Measurements from ENCODE around the gene GP9. TPM values are rescaled to one million over a fixed set of nuclear protein-coding genes. Genes with fewer than 3 reads are reported as not detected.
A peak's percentile ranks its signal among the peaks of the same experiment; 100 is the strongest.

Gene GP9
- total and polyA plus RNA-seq, 9 of the 15 experiments (the other 6 are each of a cell fraction or from before 2014, with no cell fraction given): not detected

DNA sequence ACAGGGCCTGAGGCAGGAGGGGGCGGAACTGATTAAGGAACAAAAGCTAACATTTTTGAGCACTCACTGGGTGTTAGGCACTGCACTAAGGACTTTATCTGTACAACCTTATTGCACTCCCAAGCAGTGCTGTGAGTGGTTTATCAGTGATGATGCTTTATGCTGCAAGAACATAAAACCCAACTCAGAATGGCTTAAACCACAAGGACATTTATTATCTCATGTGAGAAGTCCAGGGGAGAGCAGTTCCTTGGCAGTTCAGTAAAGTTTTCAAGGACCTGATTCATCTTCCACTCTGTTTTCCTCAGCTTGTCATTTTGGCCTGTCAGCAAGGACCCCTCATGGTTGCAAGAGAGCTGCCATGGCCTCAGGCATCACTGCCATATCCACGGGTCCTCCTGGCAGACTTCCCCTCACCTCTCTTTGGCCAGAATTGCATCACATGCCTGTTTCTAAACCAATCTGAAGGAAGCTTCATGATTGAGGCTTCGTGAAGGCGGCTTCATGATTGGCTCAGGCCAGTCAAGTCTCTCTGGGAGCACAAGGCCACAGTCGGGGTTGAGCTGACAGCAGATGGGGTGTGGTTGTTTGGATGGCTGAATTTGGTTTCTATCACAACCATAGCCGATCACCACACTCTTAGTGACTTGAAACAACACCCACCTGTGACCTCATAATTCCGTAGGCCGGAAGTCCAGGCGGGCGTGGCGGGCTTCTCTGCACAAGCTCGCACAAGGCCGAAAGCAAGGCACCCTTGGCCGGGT, 43.7 kb upstream of the GP9 start (continued):
- TF ChIP-seq, protein P1, sequence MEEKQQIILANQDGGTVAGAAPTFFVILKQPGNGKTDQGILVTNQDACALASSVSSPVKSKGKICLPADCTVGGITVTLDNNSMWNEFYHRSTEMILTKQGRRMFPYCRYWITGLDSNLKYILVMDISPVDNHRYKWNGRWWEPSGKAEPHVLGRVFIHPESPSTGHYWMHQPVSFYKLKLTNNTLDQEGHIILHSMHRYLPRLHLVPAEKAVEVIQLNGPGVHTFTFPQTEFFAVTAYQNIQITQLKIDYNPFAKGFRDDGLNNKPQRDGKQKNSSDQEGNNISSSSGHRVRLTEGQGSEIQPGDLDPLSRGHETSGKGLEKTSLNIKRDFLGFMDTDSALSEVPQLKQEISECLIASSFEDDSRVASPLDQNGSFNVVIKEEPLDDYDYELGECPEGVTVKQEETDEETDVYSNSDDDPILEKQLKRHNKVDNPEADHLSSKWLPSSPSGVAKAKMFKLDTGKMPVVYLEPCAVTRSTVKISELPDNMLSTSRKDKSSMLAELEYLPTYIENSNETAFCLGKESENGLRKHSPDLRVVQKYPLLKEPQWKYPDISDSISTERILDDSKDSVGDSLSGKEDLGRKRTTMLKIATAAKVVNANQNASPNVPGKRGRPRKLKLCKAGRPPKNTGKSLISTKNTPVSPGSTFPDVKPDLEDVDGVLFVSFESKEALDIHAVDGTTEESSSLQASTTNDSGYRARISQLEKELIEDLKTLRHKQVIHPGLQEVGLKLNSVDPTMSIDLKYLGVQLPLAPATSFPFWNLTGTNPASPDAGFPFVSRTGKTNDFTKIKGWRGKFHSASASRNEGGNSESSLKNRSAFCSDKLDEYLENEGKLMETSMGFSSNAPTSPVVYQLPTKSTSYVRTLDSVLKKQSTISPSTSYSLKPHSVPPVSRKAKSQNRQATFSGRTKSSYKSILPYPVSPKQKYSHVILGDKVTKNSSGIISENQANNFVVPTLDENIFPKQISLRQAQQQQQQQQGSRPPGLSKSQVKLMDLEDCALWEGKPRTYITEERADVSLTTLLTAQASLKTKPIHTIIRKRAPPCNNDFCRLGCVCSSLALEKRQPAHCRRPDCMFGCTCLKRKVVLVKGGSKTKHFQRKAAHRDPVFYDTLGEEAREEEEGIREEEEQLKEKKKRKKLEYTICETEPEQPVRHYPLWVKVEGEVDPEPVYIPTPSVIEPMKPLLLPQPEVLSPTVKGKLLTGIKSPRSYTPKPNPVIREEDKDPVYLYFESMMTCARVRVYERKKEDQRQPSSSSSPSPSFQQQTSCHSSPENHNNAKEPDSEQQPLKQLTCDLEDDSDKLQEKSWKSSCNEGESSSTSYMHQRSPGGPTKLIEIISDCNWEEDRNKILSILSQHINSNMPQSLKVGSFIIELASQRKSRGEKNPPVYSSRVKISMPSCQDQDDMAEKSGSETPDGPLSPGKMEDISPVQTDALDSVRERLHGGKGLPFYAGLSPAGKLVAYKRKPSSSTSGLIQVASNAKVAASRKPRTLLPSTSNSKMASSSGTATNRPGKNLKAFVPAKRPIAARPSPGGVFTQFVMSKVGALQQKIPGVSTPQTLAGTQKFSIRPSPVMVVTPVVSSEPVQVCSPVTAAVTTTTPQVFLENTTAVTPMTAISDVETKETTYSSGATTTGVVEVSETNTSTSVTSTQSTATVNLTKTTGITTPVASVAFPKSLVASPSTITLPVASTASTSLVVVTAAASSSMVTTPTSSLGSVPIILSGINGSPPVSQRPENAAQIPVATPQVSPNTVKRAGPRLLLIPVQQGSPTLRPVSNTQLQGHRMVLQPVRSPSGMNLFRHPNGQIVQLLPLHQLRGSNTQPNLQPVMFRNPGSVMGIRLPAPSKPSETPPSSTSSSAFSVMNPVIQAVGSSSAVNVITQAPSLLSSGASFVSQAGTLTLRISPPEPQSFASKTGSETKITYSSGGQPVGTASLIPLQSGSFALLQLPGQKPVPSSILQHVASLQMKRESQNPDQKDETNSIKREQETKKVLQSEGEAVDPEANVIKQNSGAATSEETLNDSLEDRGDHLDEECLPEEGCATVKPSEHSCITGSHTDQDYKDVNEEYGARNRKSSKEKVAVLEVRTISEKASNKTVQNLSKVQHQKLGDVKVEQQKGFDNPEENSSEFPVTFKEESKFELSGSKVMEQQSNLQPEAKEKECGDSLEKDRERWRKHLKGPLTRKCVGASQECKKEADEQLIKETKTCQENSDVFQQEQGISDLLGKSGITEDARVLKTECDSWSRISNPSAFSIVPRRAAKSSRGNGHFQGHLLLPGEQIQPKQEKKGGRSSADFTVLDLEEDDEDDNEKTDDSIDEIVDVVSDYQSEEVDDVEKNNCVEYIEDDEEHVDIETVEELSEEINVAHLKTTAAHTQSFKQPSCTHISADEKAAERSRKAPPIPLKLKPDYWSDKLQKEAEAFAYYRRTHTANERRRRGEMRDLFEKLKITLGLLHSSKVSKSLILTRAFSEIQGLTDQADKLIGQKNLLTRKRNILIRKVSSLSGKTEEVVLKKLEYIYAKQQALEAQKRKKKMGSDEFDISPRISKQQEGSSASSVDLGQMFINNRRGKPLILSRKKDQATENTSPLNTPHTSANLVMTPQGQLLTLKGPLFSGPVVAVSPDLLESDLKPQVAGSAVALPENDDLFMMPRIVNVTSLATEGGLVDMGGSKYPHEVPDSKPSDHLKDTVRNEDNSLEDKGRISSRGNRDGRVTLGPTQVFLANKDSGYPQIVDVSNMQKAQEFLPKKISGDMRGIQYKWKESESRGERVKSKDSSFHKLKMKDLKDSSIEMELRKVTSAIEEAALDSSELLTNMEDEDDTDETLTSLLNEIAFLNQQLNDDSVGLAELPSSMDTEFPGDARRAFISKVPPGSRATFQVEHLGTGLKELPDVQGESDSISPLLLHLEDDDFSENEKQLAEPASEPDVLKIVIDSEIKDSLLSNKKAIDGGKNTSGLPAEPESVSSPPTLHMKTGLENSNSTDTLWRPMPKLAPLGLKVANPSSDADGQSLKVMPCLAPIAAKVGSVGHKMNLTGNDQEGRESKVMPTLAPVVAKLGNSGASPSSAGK (IDR thresholded peaks at IDR 0.05): peak; percentile 60; the same call in 1 of the 2 replicates
- TF ChIP-seq EP400 (IDR thresholded peaks at IDR 0.05) (no peak), FOXP1 (CRISPR knock-in tag; IDR thresholded peaks at IDR 0.05) (no peak), ZNF644 (tag; IDR thresholded peaks at IDR 0.05; ENCODE audit: low read depth) (no peak), RBM25 (IDR thresholded peaks at IDR 0.05; ENCODE audit: low read depth, low read length, severe bottlenecking) (peak; percentile 90), JUND (IDR thresholded peaks at IDR 0.05; ENCODE audit: borderline replicate concordance, low read depth, low read length) (peak; percentile 51; the same call in 1 of the 2 replicates), JUND (tag; IDR thresholded peaks at IDR 0.05; ENCODE audit: borderline replicate concordance, low read depth, low read length) (peak; percentile 40; the same call in 2 of the 3 replicates), TCF3 (CRISPR knock-in tag; IDR thresholded peaks at IDR 0.05) (peak; percentile 93), GABPB1 (CRISPR knock-in tag; IDR thresholded peaks at IDR 0.05) (peak; percentile 36; the same call in 1 of the 2 replicates), CBFA2T3 (IDR thresholded peaks at IDR 0.05) (peak; percentile 94), BCOR (IDR thresholded peaks at IDR 0.05) (peak; percentile 62; the same call in 1 of the 2 replicates), TRIM28 (IDR thresholded peaks at IDR 0.05) (no peak), MEIS2 (IDR thresholded peaks at IDR 0.05; ENCODE audit: partially characterized antibody) (peak; percentile 63)
- TF ChIP-seq, protein P2, sequence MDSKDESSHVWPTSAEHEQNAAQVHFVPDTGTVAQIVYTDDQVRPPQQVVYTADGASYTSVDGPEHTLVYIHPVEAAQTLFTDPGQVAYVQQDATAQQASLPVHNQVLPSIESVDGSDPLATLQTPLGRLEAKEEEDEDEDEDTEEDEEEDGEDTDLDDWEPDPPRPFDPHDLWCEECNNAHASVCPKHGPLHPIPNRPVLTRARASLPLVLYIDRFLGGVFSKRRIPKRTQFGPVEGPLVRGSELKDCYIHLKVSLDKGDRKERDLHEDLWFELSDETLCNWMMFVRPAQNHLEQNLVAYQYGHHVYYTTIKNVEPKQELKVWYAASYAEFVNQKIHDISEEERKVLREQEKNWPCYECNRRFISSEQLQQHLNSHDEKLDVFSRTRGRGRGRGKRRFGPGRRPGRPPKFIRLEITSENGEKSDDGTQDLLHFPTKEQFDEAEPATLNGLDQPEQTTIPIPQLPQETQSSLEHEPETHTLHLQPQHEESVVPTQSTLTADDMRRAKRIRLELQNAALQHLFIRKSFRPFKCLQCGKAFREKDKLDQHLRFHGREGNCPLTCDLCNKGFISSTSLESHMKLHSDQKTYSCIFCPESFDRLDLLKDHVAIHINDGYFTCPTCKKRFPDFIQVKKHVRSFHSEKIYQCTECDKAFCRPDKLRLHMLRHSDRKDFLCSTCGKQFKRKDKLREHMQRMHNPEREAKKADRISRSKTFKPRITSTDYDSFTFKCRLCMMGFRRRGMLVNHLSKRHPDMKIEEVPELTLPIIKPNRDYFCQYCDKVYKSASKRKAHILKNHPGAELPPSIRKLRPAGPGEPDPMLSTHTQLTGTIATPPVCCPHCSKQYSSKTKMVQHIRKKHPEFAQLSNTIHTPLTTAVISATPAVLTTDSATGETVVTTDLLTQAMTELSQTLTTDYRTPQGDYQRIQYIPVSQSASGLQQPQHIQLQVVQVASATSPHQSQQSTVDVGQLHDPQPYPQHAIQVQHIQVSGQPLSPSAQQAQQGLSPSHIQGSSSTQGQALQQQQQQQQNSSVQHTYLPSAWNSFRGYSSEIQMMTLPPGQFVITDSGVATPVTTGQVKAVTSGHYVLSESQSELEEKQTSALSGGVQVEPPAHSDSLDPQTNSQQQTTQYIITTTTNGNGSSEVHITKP (IDR thresholded peaks at IDR 0.05; ENCODE audit: partially characterized antibody): no peak
